Gastrocnemius medialis (tissue), 4 donors: Measurements from ENCODE around the gene HS2ST1.

Experiments
- POLR2A ChIP-seq, 2 donors: fragments of 450-650 bp; IDR thresholded peaks; one replicate each; pipeline ENCODE4 v1.6.1; 2017; ENCODE audit warnings: antibody characterized with exemption in 2 of 2, mild to moderate bottlenecking in 2 of 2, moderate library complexity in 2 of 2
- TF ChIP-seq, protein P1 (sequence below), 5 experiments: fragments of 450-650 bp in 3 of 5; fragments of 200-600 bp in 2 of 5; sonication (generic) in 2 of 5; IDR thresholded peaks in 4 of 5; conservative IDR thresholded peaks in 1 of 5; 1 replicate in 4 of 5; 2 replicates in 1 of 5; pipeline ENCODE4 v1.5.1; 2016 to 2019; ENCODE audit warnings: antibody characterized with exemption in 5 of 5, mild to moderate bottlenecking in 3 of 5, moderate library complexity in 3 of 5

DNA sequence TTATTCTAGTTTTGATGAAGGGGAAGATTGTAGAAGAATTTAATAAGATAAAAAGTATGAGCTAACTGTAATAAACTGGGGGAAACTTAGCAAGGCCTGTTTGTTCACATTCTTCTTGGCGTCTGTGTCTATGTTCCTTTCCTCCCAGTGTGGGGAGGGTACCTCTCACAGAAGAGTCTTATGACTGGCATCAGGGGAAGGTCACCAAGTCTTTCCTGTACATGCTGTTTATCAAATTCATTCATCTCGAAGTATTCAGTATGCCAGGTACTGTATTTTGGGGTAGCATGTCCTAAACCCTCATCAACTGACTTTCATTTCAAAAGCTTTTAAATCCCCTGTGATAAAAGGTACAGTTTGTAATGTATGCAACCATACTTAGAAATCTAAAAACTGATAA is 78.4 kb downstream of the HS2ST1 start:
- TF ChIP-seq, protein P1, sequence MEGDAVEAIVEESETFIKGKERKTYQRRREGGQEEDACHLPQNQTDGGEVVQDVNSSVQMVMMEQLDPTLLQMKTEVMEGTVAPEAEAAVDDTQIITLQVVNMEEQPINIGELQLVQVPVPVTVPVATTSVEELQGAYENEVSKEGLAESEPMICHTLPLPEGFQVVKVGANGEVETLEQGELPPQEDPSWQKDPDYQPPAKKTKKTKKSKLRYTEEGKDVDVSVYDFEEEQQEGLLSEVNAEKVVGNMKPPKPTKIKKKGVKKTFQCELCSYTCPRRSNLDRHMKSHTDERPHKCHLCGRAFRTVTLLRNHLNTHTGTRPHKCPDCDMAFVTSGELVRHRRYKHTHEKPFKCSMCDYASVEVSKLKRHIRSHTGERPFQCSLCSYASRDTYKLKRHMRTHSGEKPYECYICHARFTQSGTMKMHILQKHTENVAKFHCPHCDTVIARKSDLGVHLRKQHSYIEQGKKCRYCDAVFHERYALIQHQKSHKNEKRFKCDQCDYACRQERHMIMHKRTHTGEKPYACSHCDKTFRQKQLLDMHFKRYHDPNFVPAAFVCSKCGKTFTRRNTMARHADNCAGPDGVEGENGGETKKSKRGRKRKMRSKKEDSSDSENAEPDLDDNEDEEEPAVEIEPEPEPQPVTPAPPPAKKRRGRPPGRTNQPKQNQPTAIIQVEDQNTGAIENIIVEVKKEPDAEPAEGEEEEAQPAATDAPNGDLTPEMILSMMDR (IDR thresholded peaks at IDR 0.05 in 4 of 5, conservative IDR thresholded peaks at IDR 0.05 in 1 of 5) = no peak
- no peak for TF ChIP-seq POLR2A (IDR thresholded peaks at IDR 0.05)
